Measurements from ENCODE around the gene CCDC77. TPM values are rescaled to one million over a fixed set of nuclear protein-coding genes. Genes with fewer than 3 reads are reported as not detected.
A peak's percentile ranks its signal among the peaks of the same experiment; 100 is the strongest.

CCDC77 gene
- total and polyA plus RNA-seq, 2 donors (not counting 1 experiment from before 2014, with no cell fraction given), result 8.6 to 12.9 TPM

- no peak overlapping the region for H3K27ac ChIP-seq (ENCODE audit: low read length in 2 of 2)
- no peaks in the 10 kb centered on the region for H3K27me3 ChIP-seq (replicated peaks in 1 of 4; ENCODE audit: control extremely low read depth in 1 of 4, control insufficient read depth in 3 of 4, insufficient read depth in 4 of 4, low read length in 3 of 4)
- Mint-ChIP-seq H3K4me3 (no peak overlapping the region), H3K4me1 (no peaks in the 10 kb centered on the region), H3K27me3 (no peaks in the 10 kb centered on the region), H3K9me3 (ENCODE audit: insufficient read depth) (no peaks in the 10 kb centered on the region), H3K27ac (no peak overlapping the region)
- intact Hi-C loops (cut with micrococcal nuclease), result loop anchor here (1.0 kb wide), 1 partner anchor 105 kb away; no protein-coding TSS in a partner anchor
- H3K4me1 ChIP-seq (ENCODE audit: control insufficient read depth in 2 of 2, insufficient read depth in 2 of 2, low read length in 2 of 2), result no peaks in the 10 kb centered on the region
- no peak overlapping the region for H3K9ac ChIP-seq (ENCODE audit: low read length)
- ChIA-PET CTCF (interaction anchor here (0.9 to 1.9 kb wide), 9 partner anchors 10 to 1141 kb away, joined by 3 to 6 read pairs (median 3); no protein-coding TSS in a partner anchor), POLR2A (no interaction called here)
- ATAC-seq (ENCODE audit: low read depth) (no peak), DNase-seq (peak; percentile 41)
- H3K4me3 ChIP-seq (ENCODE audit: control extremely low read depth in 1 of 5, extremely low read depth in 1 of 5, insufficient read depth in 1 of 5, low read depth in 2 of 5, low read length in 4 of 5), result no peak overlapping the region
- no peaks in the 10 kb centered on the region for H4K20me1 ChIP-seq (ENCODE audit: control insufficient read depth, insufficient read depth, low read length, poor library complexity, severe bottlenecking)
- TF ChIP-seq, protein P1, sequence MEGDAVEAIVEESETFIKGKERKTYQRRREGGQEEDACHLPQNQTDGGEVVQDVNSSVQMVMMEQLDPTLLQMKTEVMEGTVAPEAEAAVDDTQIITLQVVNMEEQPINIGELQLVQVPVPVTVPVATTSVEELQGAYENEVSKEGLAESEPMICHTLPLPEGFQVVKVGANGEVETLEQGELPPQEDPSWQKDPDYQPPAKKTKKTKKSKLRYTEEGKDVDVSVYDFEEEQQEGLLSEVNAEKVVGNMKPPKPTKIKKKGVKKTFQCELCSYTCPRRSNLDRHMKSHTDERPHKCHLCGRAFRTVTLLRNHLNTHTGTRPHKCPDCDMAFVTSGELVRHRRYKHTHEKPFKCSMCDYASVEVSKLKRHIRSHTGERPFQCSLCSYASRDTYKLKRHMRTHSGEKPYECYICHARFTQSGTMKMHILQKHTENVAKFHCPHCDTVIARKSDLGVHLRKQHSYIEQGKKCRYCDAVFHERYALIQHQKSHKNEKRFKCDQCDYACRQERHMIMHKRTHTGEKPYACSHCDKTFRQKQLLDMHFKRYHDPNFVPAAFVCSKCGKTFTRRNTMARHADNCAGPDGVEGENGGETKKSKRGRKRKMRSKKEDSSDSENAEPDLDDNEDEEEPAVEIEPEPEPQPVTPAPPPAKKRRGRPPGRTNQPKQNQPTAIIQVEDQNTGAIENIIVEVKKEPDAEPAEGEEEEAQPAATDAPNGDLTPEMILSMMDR (IDR thresholded peaks at IDR 0.05), result peak; percentile 77
- no peak for TF ChIP-seq EZH2 (IDR thresholded peaks at IDR 0.05; ENCODE audit: borderline replicate concordance, insufficient read depth, low read depth, low read length, poor library complexity, severe bottlenecking)
- 64% methylated on average over 6 of the region's 16 CpGs for WGBS (ENCODE audit: insufficient coverage)
- H2AFZ ChIP-seq (ENCODE audit: insufficient read depth, low read depth, low read length, poor library complexity, severe bottlenecking), result no peak overlapping the region
- no peaks in the 10 kb centered on the region for H3K9me3 ChIP-seq (ENCODE audit: control extremely low read depth in 1 of 3, control insufficient read depth in 2 of 3, insufficient read depth in 1 of 3, low read length in 2 of 3)
- H3K4me2 ChIP-seq (replicated peaks; ENCODE audit: low read depth, low read length, poor library complexity, severe bottlenecking), result no peak overlapping the region
- peaks cover 7 to 23% of the 10 kb centered on the region in 2 experiments for H3K36me3 ChIP-seq (replicated peaks in 1 of 2; ENCODE audit: control extremely low read depth in 1 of 2, control insufficient read depth in 1 of 2, extremely low read depth in 1 of 2, insufficient read depth in 2 of 2, low read length in 1 of 2)
- H3K79me2 ChIP-seq (ENCODE audit: control insufficient read depth, insufficient read depth, low read length), result no peaks in the 10 kb centered on the region
Measured at GRCh38 chr12:442235-442884, 40.9 kb downstream of the CCDC77 start.

- Mint-ChIP-seq H3K27me3 (no peaks in the 10 kb centered on the region), H3K4me3 (no peak overlapping the region), H3K4me1 (no peaks in the 10 kb centered on the region), H3K27ac (no peak overlapping the region), H3K9me3 (ENCODE audit: insufficient read depth) (no peaks in the 10 kb centered on the region)
- no peaks in the 10 kb centered on the region for H3K9me3 ChIP-seq (ENCODE audit: control extremely low read depth in 1 of 3, control insufficient read depth in 2 of 3, insufficient read depth in 1 of 3, low read length in 2 of 3)
- TF ChIP-seq EZH2 (IDR thresholded peaks at IDR 0.05; ENCODE audit: borderline replicate concordance, insufficient read depth, low read depth, low read length, poor library complexity, severe bottlenecking), result no peak
- TF ChIP-seq, protein P1 (IDR thresholded peaks at IDR 0.05), result no peak
- intact Hi-C loops (cut with micrococcal nuclease), result no loop called here
- H3K4me1 ChIP-seq (ENCODE audit: control insufficient read depth in 2 of 2, insufficient read depth in 2 of 2, low read length in 2 of 2), result no peaks in the 10 kb centered on the region
- WGBS (ENCODE audit: insufficient coverage), result no CpG with 5 or more reads among the region's 1 CpG
- no peaks in the 10 kb centered on the region for H3K36me3 ChIP-seq (replicated peaks in 1 of 2; ENCODE audit: control extremely low read depth in 1 of 2, control insufficient read depth in 1 of 2, extremely low read depth in 1 of 2, insufficient read depth in 2 of 2, low read length in 1 of 2)
- H4K20me1 ChIP-seq (ENCODE audit: control insufficient read depth, insufficient read depth, low read length, poor library complexity, severe bottlenecking), result no peaks in the 10 kb centered on the region
- no peak overlapping the region for H3K27ac ChIP-seq (ENCODE audit: low read length in 2 of 2)
- POLR2A ChIA-PET, result no interaction called here
- no peak overlapping the region for H3K4me3 ChIP-seq (ENCODE audit: control extremely low read depth in 1 of 5, extremely low read depth in 1 of 5, insufficient read depth in 1 of 5, low read depth in 2 of 5, low read length in 4 of 5)
- no peak overlapping the region for H3K4me2 ChIP-seq (replicated peaks; ENCODE audit: low read depth, low read length, poor library complexity, severe bottlenecking)
- no peak overlapping the region for H3K9ac ChIP-seq (ENCODE audit: low read length)
- DNase-seq, result no peak
- H2AFZ ChIP-seq (ENCODE audit: insufficient read depth, low read depth, low read length, poor library complexity, severe bottlenecking), result no peak overlapping the region
- CTCF ChIA-PET, result interaction anchor here (0.6 to 0.7 kb wide), 2 partner anchors 64 to 370 kb away, joined by 3 read pairs; no protein-coding TSS in a partner anchor
- no peak for ATAC-seq (ENCODE audit: low read depth)
- H3K27me3 ChIP-seq (replicated peaks in 1 of 4; ENCODE audit: control extremely low read depth in 1 of 4, control insufficient read depth in 3 of 4, insufficient read depth in 4 of 4, low read length in 3 of 4), result no peaks in the 10 kb centered on the region
- no peaks in the 10 kb centered on the region for H3K79me2 ChIP-seq (ENCODE audit: control insufficient read depth, insufficient read depth, low read length)
Measured at GRCh38 chr12:447141-447540, 45.7 kb downstream of the CCDC77 start.

Measured in B cell (primary cell).